Left kidney (tissue), 2 donors: ENCODE results near the gene C2CD2. TPM values are rescaled to one million over a fixed set of nuclear protein-coding genes. Genes with fewer than 3 reads are reported as not detected.

Experiments
- DNase-seq: peaks from one replicate; pipeline ENCODE4 v3.0.0-alpha.2; 2013
- polyA plus RNA-seq: library from polyadenylated mRNA; unstranded; fragments of 120-200 nt; gene quantifications from one replicate; pipeline ENCODE4 v1.2.1, GENCODE V29; 2013; ENCODE audit not compliant: insufficient read length

Gene C2CD2
- polyA plus RNA-seq, 1 donor: 18.7 TPM

- DNase-seq: no peak
Observed at GRCh38 chr21:41846033-41846317, 107.8 kb downstream of the C2CD2 start.

- no peak for DNase-seq
Observed at GRCh38 chr21:41845310-41846032, 108.3 kb downstream of the C2CD2 start.

GRCh38 chr21:41843584-41843983, 110.2 kb downstream of the C2CD2 start:
- DNase-seq: no peak

GRCh38 chr21:41840880-41841279, 112.9 kb downstream of the C2CD2 start:
- no peak for DNase-seq

GRCh38 chr21:41839387-41840000, 114.3 kb downstream of the C2CD2 start:
- no peak for DNase-seq

- no peak for DNase-seq
Observed at GRCh38 chr21:41837756-41838297, 116.0 kb downstream of the C2CD2 start.

- DNase-seq: no peak
Observed at GRCh38 chr21:41836166-41837015, 117.4 kb downstream of the C2CD2 start.

- DNase-seq: peak; percentile 6
Observed at GRCh38 chr21:41835711-41836154, 118.1 kb downstream of the C2CD2 start.

Other genes with a start within 250 kb of the C2CD2 start
- gene RIPK4, start 187.0 kb downstream of the C2CD2 start, polyA plus RNA-seq: 14.4 TPM
- gene PRDM15, start 74.7 kb downstream of the C2CD2 start, polyA plus RNA-seq: 7.3 TPM
- 11.0 TPM for gene ZBTB21, start 56.3 kb upstream of the C2CD2 start, polyA plus RNA-seq
- gene UMODL1, start 117.3 kb upstream of the C2CD2 start, polyA plus RNA-seq: 0.22 TPM